ENCODE results near the gene FGFRL1.

DNA sequence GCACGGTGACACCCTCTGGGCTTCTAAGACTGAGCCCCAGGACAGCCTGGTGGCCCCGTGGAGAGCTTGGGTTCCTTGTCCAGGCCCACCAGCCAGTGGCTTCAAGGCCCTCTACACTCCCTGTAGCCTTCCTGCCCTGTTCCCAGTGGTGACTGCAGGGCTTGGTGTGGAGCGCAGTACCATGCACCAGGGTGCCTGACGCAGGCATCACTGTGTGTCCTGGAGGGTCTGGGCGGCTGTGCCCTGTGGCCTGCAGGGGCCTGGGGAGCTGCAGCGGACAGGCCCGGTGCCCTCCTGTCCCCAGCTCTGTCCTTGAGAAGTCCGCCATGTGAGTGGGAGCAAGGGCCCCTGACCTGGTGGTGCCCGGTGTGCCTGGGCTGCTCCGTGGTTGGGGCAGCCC lies 4.3 kb downstream of the FGFRL1 start:
- no peak for TF ChIP-seq POLR2AphosphoS5 (IDR thresholded peaks at IDR 0.05; ENCODE audit: low read depth, low read length)
- no peak for TF ChIP-seq POU2F2 (IDR thresholded peaks at IDR 0.05; ENCODE audit: low read depth, low read length)
- TF ChIP-seq POLR2A (IDR thresholded peaks at IDR 0.05; ENCODE audit: low read depth, low read length), result no peak
- no peak for TF ChIP-seq TAF1 (IDR thresholded peaks at IDR 0.05; ENCODE audit: low read depth, low read length)

Measured in GM12891 (cell line).